ENCODE measurements around the gene GPR89A. TPM values are rescaled to one million over a fixed set of nuclear protein-coding genes. Genes with fewer than 3 reads are reported as not detected.

Gene GPR89A
- total and polyA plus RNA-seq, 10 of the 15 experiments (the other 5 are each of a cell fraction or from before 2014, with no cell fraction given): 15.0 to 34.8 (median 26.9) TPM

- no peaks in the 10 kb centered on the region for H4K20me1 ChIP-seq (ENCODE audit: control insufficient read depth, insufficient read depth)
- CTCF ChIA-PET: interaction anchor here (3.0 kb wide), 1 partner anchor 27 kb away, joined by 14 read pairs; the partner anchor contains the start of gene CD160
- no TSS peak for BruUV-seq (replicated peaks)
These were observed 85.1 kb downstream of the GPR89A start for GRCh38 chr1:145692785-145693443.

DNA sequence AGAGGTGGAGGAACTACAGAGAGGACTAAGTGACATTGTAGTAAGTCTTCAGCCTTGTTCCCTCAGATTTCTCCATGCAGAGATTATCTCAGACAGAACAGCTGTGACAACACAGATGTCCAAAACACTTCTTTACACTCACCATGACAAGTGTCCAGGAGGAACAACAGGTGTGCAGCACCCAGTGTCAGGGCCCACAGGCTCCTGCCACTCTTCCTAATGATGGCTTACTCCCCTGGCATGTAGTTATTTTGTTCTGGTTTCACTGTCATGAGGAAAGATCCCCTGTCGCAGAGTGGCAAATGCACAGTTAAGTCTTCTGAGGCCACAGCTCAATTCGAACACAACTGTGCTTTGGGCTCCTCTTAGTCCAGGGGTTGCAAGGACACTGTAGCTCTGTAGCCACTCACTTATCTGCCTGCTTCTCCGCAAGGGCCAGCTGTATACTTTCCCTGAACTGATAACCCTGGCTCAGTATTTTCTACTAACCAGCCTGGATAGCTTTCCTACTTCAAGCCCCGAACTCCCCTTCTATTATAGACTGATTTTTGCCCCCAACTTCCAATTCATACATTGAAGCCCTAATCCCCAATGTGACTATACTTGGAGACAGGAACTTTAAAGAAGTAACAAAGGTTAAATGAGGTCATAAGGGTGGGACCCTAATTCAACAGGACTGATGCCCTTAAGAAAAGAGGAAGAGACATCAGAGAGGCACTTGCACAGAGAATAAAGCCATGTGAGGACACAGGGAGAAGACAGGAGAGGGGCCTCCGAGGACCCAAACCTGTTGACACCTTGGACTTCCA lies 88.2 kb downstream of the GPR89A start:
- BruUV-seq (replicated peaks): no TSS peak
- SMC1A ChIA-PET (ENCODE audit: uncharacterized antibody, unreplicated experiment): interaction anchor here (1.6 to 1.7 kb wide), 2 partner anchors 13 to 26 kb away, joined by 3 to 4 read pairs; no protein-coding TSS in a partner anchor

More at GRCh38 chr1:145692785-145693443, 85.1 kb downstream of the GPR89A start:
- ATAC-seq (no peak), FAIRE-seq (no peak), DNase-seq (ENCODE audit: low read depth, low spot score) (no peak)
- WGBS (ENCODE audit: insufficient coverage, insufficient replicate concordance, low lambda C conversion rate, missing lambda C conversion rate): 85% methylated on average over 11 of the region's 11 CpGs
- no peak for TF ChIP-seq RAD21 (IDR thresholded peaks at IDR 0.05; ENCODE audit: insufficient read depth, low read depth, low read length)
- no peak for TF ChIP-seq ZNF207 (IDR thresholded peaks at IDR 0.05; ENCODE audit: borderline replicate concordance)
- H3K4me1 ChIP-seq (ENCODE audit: control insufficient read depth, insufficient read depth, low read length): peaks cover 15% of the 10 kb centered on the region
- H3K9me3 ChIP-seq (replicated peaks; ENCODE audit: control insufficient read depth, insufficient read depth, low read length): no peaks in the 10 kb centered on the region
- in situ Hi-C loops (cut with MboI): no loop called here
- RAD21 ChIA-PET (ENCODE audit: unreplicated experiment): no interaction called here
- SMC1A ChIA-PET (ENCODE audit: uncharacterized antibody, unreplicated experiment): interaction anchor here (3.9 kb wide), 1 partner anchor 26 kb away, joined by 17 read pairs; the partner anchor contains the start of gene CD160
- intact Hi-C loops (cut with micrococcal nuclease; ENCODE audit: unreplicated experiment): no loop called here
- no peak overlapping the region for H3K4me3 ChIP-seq
- no peaks in the 10 kb centered on the region for H3K27me3 ChIP-seq (replicated peaks in 1 of 2; ENCODE audit: control insufficient read depth in 2 of 2, insufficient read depth in 2 of 2, low read length in 1 of 2)
- H3K27ac ChIP-seq (ENCODE audit: control insufficient read depth, insufficient read depth): no peak overlapping the region
- no peak overlapping the region for H2AFZ ChIP-seq (ENCODE audit: control insufficient read depth, low read depth, low read length)
- H3K9ac ChIP-seq (ENCODE audit: control insufficient read depth, insufficient read depth, low read length): no peak overlapping the region
- no peaks in the 10 kb centered on the region for H3K79me2 ChIP-seq (ENCODE audit: control insufficient read depth, insufficient read depth, low read length)
- H3K36me3 ChIP-seq (ENCODE audit: control insufficient read depth in 2 of 2, insufficient read depth in 2 of 2, low read length in 1 of 2): no peaks in the 10 kb centered on the region
- POLR2A ChIA-PET: no interaction called here
- H3K4me2 ChIP-seq (ENCODE audit: control insufficient read depth, insufficient read depth): no peak overlapping the region

More for the DNA sequence above, 88.2 kb downstream of the GPR89A start:
- POLR2A ChIA-PET: no interaction called here
- no peak for TF ChIP-seq NFYB (IDR thresholded peaks at IDR 0.05; ENCODE audit: insufficient read depth, low read depth, low read length)
- TF ChIP-seq SPI1 (IDR thresholded peaks at IDR 0.05; ENCODE audit: borderline replicate concordance, insufficient read depth, low read depth, low read length): peak; percentile 13; the same call in 1 of the 2 replicates
- Histone ChIP-seq H3K9ac (ENCODE audit: control insufficient read depth, insufficient read depth, low read length) (no peak overlapping the region), H3K4me2 (ENCODE audit: control insufficient read depth, insufficient read depth) (no peak overlapping the region), H3K27me3 (replicated peaks in 1 of 2; ENCODE audit: control insufficient read depth in 2 of 2, insufficient read depth in 2 of 2, low read length in 1 of 2) (no peaks in the 10 kb centered on the region), H3K27ac (ENCODE audit: control insufficient read depth, insufficient read depth) (no peak overlapping the region), H3K9me3 (replicated peaks; ENCODE audit: control insufficient read depth, insufficient read depth, low read length) (no peaks in the 10 kb centered on the region), H3K4me3 (no peak overlapping the region), H3K4me1 (ENCODE audit: control insufficient read depth, insufficient read depth, low read length) (peaks cover 2% of the 10 kb centered on the region), H2AFZ (ENCODE audit: control insufficient read depth, low read depth, low read length) (no peak overlapping the region), H4K20me1 (ENCODE audit: control insufficient read depth, insufficient read depth) (no peaks in the 10 kb centered on the region), H3K79me2 (ENCODE audit: control insufficient read depth, insufficient read depth, low read length) (no peaks in the 10 kb centered on the region), H3K36me3 (ENCODE audit: control insufficient read depth in 2 of 2, insufficient read depth in 2 of 2, low read length in 1 of 2) (no peaks in the 10 kb centered on the region)
- CTCF ChIA-PET: interaction anchor here (0.7 kb wide), 1 partner anchor 21 kb away, joined by 3 read pairs; no protein-coding TSS in a partner anchor
- intact Hi-C loops (cut with micrococcal nuclease; ENCODE audit: unreplicated experiment): no loop called here
- RAD21 ChIA-PET (ENCODE audit: unreplicated experiment): no interaction called here
- ATAC-seq: no peak
- WGBS (ENCODE audit: insufficient coverage, insufficient replicate concordance, low lambda C conversion rate, missing lambda C conversion rate): 50% methylated on average over 5 of the region's 5 CpGs
- FAIRE-seq: no peak
- no peak for DNase-seq (ENCODE audit: low read depth, low spot score)
- in situ Hi-C loops (cut with MboI): no loop called here

All from GM12878 (cell line).